Measurements from ENCODE around the gene APOB. TPM values are rescaled to one million over a fixed set of nuclear protein-coding genes. Genes with fewer than 3 reads are reported as not detected.

APOB gene
- total RNA-seq, 2 experiments from 2014 or later: not detected

GRCh38 chr2:21034156-21034971 is 9.5 kb downstream of the APOB start:
- no peaks in the 10 kb centered on the region for H3K4me1 Mint-ChIP-seq (ENCODE audit: low read depth)
- no peaks in the 10 kb centered on the region for H3K36me3 Mint-ChIP-seq (ENCODE audit: low read depth)
- H3K9me3 Mint-ChIP-seq: no peaks in the 10 kb centered on the region
- CTCF ChIA-PET: no interaction called here
- no peak for TF ChIP-seq CTCF (IDR thresholded peaks at IDR 0.05)
- POLR2A ChIA-PET: no interaction called here
- ATAC-seq: no peak
- H3K4me3 Mint-ChIP-seq: no peak overlapping the region
- H3K27ac Mint-ChIP-seq: no peak overlapping the region
- peaks cover 4% of the 10 kb centered on the region for H3K27me3 Mint-ChIP-seq
- intact Hi-C loops (cut with micrococcal nuclease): no loop called here
- no peak for DNase-seq

- intact Hi-C loops (cut with micrococcal nuclease): no loop called here
- ChIA-PET CTCF (interaction anchor here (0.7 to 1.9 kb wide), 4 partner anchors 8 to 39 kb away, joined by 3 to 8 read pairs (median 3); partner anchors contain the start of gene APOB), POLR2A (no interaction called here)
- H3K27me3 Mint-ChIP-seq: peaks cover 9% of the 10 kb centered on the region
- DNase-seq: no peak
- H3K27ac Mint-ChIP-seq: no peak overlapping the region
- ATAC-seq: no peak
- no peak for TF ChIP-seq CTCF (IDR thresholded peaks at IDR 0.05)
- H3K9me3 Mint-ChIP-seq: no peaks in the 10 kb centered on the region
- no peak overlapping the region for H3K4me3 Mint-ChIP-seq
- no peaks in the 10 kb centered on the region for H3K36me3 Mint-ChIP-seq (ENCODE audit: low read depth)
- H3K4me1 Mint-ChIP-seq (ENCODE audit: low read depth): no peaks in the 10 kb centered on the region
Measured at GRCh38 chr2:21033237-21034155, 10.4 kb downstream of the APOB start.

GRCh38 chr2:21032338-21033236 is 11.3 kb downstream of the APOB start:
- ChIA-PET CTCF (interaction anchor here (0.7 to 1.9 kb wide), 4 partner anchors 9 to 38 kb away, joined by 3 to 8 read pairs (median 3); partner anchors contain the start of gene APOB), POLR2A (interaction anchor here (0.7 kb wide), 1 partner anchor 75 kb away, joined by 3 read pairs; no protein-coding TSS in a partner anchor)
- no peak for ATAC-seq
- no peak for TF ChIP-seq CTCF (IDR thresholded peaks at IDR 0.05)
- no peaks in the 10 kb centered on the region for H3K9me3 Mint-ChIP-seq
- intact Hi-C loops (cut with micrococcal nuclease): no loop called here
- H3K27ac Mint-ChIP-seq: no peak overlapping the region
- DNase-seq: no peak
- no peaks in the 10 kb centered on the region for H3K4me1 Mint-ChIP-seq (ENCODE audit: low read depth)
- no peaks in the 10 kb centered on the region for H3K36me3 Mint-ChIP-seq (ENCODE audit: low read depth)
- peaks cover 12% of the 10 kb centered on the region for H3K27me3 Mint-ChIP-seq
- no peak overlapping the region for H3K4me3 Mint-ChIP-seq

- Mint-ChIP-seq H3K27ac (no peak overlapping the region), H3K4me1 (ENCODE audit: low read depth) (no peaks in the 10 kb centered on the region), H3K4me3 (no peak overlapping the region), H3K36me3 (ENCODE audit: low read depth) (no peaks in the 10 kb centered on the region), H3K27me3 (peaks cover 11% of the 10 kb centered on the region), H3K9me3 (no peaks in the 10 kb centered on the region)
- no peak for ATAC-seq
- ChIA-PET CTCF (interaction anchor here (1.9 kb wide), 1 partner anchor 12 kb away, joined by 8 read pairs; the partner anchor contains the start of gene APOB), POLR2A (interaction anchor here (0.7 kb wide), 1 partner anchor 74 kb away, joined by 3 read pairs; no protein-coding TSS in a partner anchor)
- TF ChIP-seq CTCF (IDR thresholded peaks at IDR 0.05): no peak
- intact Hi-C loops (cut with micrococcal nuclease): no loop called here
- DNase-seq: no peak
Measured at GRCh38 chr2:21030983-21031968, 12.6 kb downstream of the APOB start.
